ENCODE data around the gene ATF7IP. TPM values are rescaled to one million over a fixed set of nuclear protein-coding genes. Genes with fewer than 3 reads are reported as not detected.

Gene ATF7IP
- total and polyA plus RNA-seq, 12 donors = 4.0 to 85.8 (median 66.2) TPM

DNA sequence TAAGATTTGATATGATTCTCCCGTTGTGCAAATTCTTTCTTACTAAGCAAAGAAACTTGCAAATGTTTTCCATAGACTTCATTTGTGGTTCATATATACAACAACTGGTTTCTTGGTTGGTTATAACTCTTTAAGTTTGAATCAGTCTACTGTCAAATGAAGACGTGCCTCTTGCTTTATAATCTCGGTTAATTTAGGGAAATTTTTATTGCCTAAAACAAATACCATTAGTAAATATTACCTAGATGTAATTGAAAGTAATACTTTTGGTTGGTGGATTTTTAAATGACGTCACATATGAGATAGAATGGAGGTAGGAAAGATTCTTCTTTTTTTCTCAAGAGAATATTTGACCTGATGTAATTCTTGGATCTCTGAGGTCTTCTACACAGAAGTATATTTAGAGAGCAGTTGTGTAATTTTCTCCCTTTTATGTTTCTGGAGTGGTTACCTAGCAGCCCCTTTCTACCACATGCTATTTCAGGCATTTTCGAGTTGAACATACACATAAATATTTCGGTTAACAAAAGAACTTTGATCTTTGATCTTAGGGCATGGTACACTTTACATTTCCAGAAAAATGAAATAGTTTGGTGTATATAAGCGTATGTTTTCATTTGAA lies 1.7 kb downstream of the ATF7IP start:
- WGBS, 2 donors = 12 to 13% methylated on average over 7 of the region's 7 CpGs
- Histone ChIP-seq H3K27ac (peak overlapping the region; percentile 17 to 99 (median 96)), H3K27me3 (no peaks in the 10 kb centered on the region), H3K9me3 (peaks cover 0 to 7% (median 0%) of the 10 kb centered on the region in 11 donors), H3K36me3 (peaks cover 0 to 17% (median 0%) of the 10 kb centered on the region in 9 donors), H3K4me3 (peak overlapping the region; percentile 26 to 83 (median 72)), H3K4me1 (peaks cover 0 to 35% (median 12%) of the 10 kb centered on the region in 9 donors)
- no peak for ATAC-seq
- DNase-seq = no peak
- intact Hi-C loops (cut with DNase I) = loop anchor here in 7 of 10 donors (2.0 to 10.0 kb wide), 9 partner anchors 28 to 405 kb away; partner anchors contain the start of gene PLBD1 (in 1 of the 7)
- TF ChIP-seq, protein P1, sequence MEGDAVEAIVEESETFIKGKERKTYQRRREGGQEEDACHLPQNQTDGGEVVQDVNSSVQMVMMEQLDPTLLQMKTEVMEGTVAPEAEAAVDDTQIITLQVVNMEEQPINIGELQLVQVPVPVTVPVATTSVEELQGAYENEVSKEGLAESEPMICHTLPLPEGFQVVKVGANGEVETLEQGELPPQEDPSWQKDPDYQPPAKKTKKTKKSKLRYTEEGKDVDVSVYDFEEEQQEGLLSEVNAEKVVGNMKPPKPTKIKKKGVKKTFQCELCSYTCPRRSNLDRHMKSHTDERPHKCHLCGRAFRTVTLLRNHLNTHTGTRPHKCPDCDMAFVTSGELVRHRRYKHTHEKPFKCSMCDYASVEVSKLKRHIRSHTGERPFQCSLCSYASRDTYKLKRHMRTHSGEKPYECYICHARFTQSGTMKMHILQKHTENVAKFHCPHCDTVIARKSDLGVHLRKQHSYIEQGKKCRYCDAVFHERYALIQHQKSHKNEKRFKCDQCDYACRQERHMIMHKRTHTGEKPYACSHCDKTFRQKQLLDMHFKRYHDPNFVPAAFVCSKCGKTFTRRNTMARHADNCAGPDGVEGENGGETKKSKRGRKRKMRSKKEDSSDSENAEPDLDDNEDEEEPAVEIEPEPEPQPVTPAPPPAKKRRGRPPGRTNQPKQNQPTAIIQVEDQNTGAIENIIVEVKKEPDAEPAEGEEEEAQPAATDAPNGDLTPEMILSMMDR (IDR thresholded peaks at IDR 0.05) = no peak

DNA sequence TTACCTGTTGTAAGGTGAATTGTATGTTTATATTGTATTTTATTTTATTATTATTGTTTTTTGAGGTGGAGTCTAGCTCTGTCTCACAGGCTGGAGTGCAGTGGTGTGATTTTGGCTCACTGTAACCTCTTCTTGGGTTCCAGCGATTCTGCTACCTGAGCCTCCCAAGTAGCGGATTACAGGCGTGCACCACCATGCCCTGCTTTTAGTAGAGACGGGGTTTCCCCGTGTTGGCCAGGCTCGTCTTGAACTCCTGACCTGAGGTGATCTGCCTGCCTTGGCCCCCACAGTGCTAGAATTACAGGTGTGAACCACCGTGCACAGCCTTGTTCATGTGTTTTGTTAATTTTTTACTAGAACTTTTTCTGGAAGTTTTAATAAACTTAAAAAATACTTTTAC lies 3.8 kb downstream of the ATF7IP start:
- Histone ChIP-seq H3K4me3 (no peak overlapping the region), H3K27me3 (no peaks in the 10 kb centered on the region), H3K36me3 (peaks cover 0 to 17% (median 0%) of the 10 kb centered on the region in 9 donors), H3K9me3 (peaks cover 0 to 7% (median 0%) of the 10 kb centered on the region in 11 donors), H3K4me1 (peaks cover 0 to 55% (median 22%) of the 10 kb centered on the region in 9 donors), H3K27ac (no peak overlapping the region)
- intact Hi-C loops (cut with DNase I) = loop anchor here in 6 of 10 donors (5.0 to 10.0 kb wide), 7 partner anchors 45 to 403 kb away; partner anchors contain the start of gene PLBD1 (in 1 of the 6)
- ATAC-seq (no peak), DNase-seq (no peak)
- 96 to 97% methylated on average over 7 of the region's 7 CpGs for WGBS, 2 donors
- TF ChIP-seq, protein P1 (IDR thresholded peaks at IDR 0.05) = no peak

DNA sequence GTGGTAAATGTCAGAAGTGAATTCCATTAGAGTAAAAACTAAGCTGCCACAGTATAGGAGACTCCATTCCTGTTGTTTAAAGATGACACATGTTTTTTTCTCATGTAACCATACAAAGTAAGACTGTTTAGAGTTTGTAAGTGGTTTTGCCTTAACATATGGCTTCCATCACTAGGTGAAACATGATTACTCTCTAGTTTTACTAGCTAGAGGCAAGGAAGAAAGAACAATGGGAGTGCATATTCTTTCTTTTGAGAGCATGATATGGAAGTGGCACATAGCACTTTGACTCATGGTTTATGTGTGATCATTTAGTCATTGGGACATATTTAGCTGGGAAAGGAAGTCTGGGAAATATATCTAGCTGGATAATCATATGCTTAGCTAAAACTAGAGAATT lies 7.7 kb downstream of the ATF7IP start:
- DNase-seq (no peak), ATAC-seq (peak in 4 of 8 donors; percentile 33 to 61 (median 44))
- Histone ChIP-seq H3K27ac (peak overlapping the region in 5 of 10 donors; percentile 2 to 67 (median 19)), H3K4me3 (no peak overlapping the region), H3K36me3 (peaks cover 0 to 21% (median 0%) of the 10 kb centered on the region in 9 donors), H3K4me1 (peaks cover 0 to 47% (median 24%) of the 10 kb centered on the region in 9 donors), H3K9me3 (peaks cover 0 to 18% (median 0%) of the 10 kb centered on the region in 11 donors), H3K27me3 (no peaks in the 10 kb centered on the region)
- TF ChIP-seq, protein P1 (IDR thresholded peaks at IDR 0.05) = no peak
- intact Hi-C loops (cut with DNase I) = no loop called here

DNA sequence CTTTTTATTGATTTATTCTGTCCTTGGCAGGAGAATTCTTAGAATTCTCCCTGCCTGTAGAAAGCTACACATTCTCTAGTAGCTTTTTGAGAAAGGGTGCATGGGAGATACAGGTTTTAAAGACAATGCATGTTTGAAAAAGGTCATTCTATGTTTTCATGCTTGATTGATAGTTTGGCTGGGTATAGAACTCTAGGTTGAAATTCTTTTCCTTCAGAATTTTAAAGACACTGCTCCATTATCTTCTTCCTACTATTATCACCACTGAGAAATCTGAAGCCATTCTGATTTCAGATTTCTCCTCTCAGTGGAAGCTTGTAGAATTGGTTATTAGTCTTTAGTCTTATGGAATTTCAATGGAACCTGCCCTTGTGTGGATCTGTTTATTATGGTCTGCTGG lies 14.0 kb downstream of the ATF7IP start:
- TF ChIP-seq, protein P1 (IDR thresholded peaks at IDR 0.05) = no peak
- intact Hi-C loops (cut with DNase I) = no loop called here
- peaks cover 0 to 24% (median 0%) of the 10 kb centered on the region in 9 donors for H3K36me3 ChIP-seq
- no peak overlapping the region for H3K4me3 ChIP-seq
- ATAC-seq (no peak), DNase-seq (no peak)
- H3K27me3 ChIP-seq = no peaks in the 10 kb centered on the region
- H3K9me3 ChIP-seq = peaks cover 4 to 38% (median 15%) of the 10 kb centered on the region in 11 donors
- H3K4me1 ChIP-seq = peaks cover 0 to 30% (median 22%) of the 10 kb centered on the region in 9 donors
- H3K27ac ChIP-seq = no peak overlapping the region
